Measurements from ENCODE around the gene PHLPP1. TPM values are rescaled to one million over a fixed set of nuclear protein-coding genes. Genes with fewer than 3 reads are reported as not detected.

PHLPP1 gene
- total RNA-seq, 6 experiments from 2014 or later: 4.5 to 7.9 (median 5.5) TPM

- no peak for TF ChIP-seq CTCF (IDR thresholded peaks at IDR 0.05)
- H3K4me3 Mint-ChIP-seq: no peak overlapping the region
- no peak for DNase-seq
- peaks cover 20% of the 10 kb centered on the region for H3K4me1 Mint-ChIP-seq (ENCODE audit: low read depth)
- H3K27ac Mint-ChIP-seq: no peak overlapping the region
- H3K9me3 Mint-ChIP-seq: no peaks in the 10 kb centered on the region
- H3K36me3 Mint-ChIP-seq (ENCODE audit: low read depth): 0 out of 2 replicates have a peak, but pooled peaks cover 5% of the 10 kb centered on the region
- 0 out of 2 replicates have a peak, but pooled peaks cover 2% of the 10 kb centered on the region for H3K27me3 Mint-ChIP-seq (ENCODE audit: insufficient read depth)
Measured at GRCh38 chr18:62772860-62773584, 57.7 kb downstream of the PHLPP1 start.

DNA sequence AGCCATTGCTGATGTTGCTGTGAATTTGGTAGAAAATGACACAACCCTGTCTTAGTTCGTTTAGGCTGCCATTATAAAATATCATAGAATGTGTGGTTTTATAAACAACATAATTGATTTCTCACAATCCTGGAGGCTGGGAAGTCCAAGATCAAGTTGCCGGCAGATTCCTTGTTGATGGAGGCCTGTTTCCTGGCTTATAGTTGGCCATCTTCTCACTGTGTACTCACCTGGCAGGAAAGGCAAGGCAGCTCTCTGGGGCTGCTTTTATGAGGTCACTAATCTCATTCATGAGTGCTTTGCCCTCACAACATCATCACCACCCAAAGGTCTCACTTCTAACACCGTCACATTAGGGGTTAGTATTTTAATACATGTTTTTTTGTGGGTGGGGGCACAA lies 58.4 kb downstream of the PHLPP1 start:
- H3K9me3 Mint-ChIP-seq: no peaks in the 10 kb centered on the region
- H3K27me3 Mint-ChIP-seq (ENCODE audit: insufficient read depth): 0 out of 2 replicates have a peak, but pooled peaks cover 2% of the 10 kb centered on the region
- H3K36me3 Mint-ChIP-seq (ENCODE audit: low read depth): 0 out of 2 replicates have a peak, but pooled peaks cover 5% of the 10 kb centered on the region
- peaks cover 17% of the 10 kb centered on the region for H3K4me1 Mint-ChIP-seq (ENCODE audit: low read depth)
- no peak for DNase-seq
- TF ChIP-seq CTCF (IDR thresholded peaks at IDR 0.05): no peak
- no peak overlapping the region for H3K27ac Mint-ChIP-seq
- no peak overlapping the region for H3K4me3 Mint-ChIP-seq

DNA sequence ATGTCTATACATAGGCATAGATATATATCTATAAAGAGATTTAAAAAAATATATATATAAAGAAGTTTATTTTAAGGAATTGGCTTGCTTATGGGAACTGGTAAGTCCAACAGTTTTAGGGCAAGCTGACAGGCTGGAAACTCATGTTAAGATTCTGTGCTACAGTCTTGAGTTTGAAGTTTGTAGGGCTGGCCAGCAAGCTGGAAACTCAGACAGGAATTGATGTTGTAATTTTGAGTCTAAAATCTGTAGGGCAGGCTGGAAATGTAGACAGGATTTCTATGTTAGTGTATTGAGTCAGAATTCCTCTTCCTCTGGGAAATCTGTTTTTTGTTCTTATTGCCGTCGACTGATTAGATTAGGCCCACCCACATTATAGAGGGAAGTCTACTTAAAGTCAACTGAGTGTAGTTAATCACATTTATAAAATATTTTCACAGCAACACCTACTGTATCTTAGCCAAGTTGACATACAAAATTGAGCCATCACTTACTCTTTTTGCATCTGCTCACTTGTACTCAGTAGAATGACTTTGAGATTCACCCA lies 60.8 kb downstream of the PHLPP1 start:
- 0 out of 2 replicates have a peak, but pooled peaks cover 5% of the 10 kb centered on the region for H3K36me3 Mint-ChIP-seq (ENCODE audit: low read depth)
- peaks cover 17% of the 10 kb centered on the region for H3K4me1 Mint-ChIP-seq (ENCODE audit: low read depth)
- H3K9me3 Mint-ChIP-seq: no peaks in the 10 kb centered on the region
- H3K27me3 Mint-ChIP-seq (ENCODE audit: insufficient read depth): 0 out of 2 replicates have a peak, but pooled peaks cover 2% of the 10 kb centered on the region
- H3K4me3 Mint-ChIP-seq: no peak overlapping the region
- no peak for DNase-seq
- TF ChIP-seq CTCF (IDR thresholded peaks at IDR 0.05): no peak
- H3K27ac Mint-ChIP-seq: no peak overlapping the region

DNA sequence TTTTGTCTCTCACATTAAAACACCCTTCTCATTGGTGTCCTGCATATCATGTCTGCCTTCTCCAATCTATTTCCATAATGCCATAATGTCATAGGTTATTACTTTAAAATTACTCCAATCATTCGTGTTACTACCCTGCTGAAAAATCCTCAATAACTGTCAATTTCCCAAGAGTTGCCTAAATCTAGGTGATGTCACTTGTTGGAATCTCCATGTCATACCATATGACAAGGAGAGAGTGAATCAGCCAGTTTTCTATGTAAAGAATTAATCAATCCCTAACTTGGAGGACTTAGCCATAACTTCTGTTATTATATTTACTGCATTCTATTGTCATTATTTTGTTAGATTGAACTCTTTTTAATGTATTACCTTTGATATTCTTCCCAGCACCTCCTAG lies 62.5 kb downstream of the PHLPP1 start:
- H3K4me3 Mint-ChIP-seq: no peak overlapping the region
- no peak for TF ChIP-seq CTCF (IDR thresholded peaks at IDR 0.05)
- peaks cover 34% of the 10 kb centered on the region for H3K4me1 Mint-ChIP-seq (ENCODE audit: low read depth)
- no peak for DNase-seq
- no peaks in the 10 kb centered on the region for H3K36me3 Mint-ChIP-seq (ENCODE audit: low read depth)
- H3K27me3 Mint-ChIP-seq (ENCODE audit: insufficient read depth): peaks cover 3% of the 10 kb centered on the region; the same call in 1 of the 2 replicates
- H3K9me3 Mint-ChIP-seq: no peaks in the 10 kb centered on the region
- no peak overlapping the region for H3K27ac Mint-ChIP-seq

- H3K4me3 Mint-ChIP-seq: no peak overlapping the region
- no peak for DNase-seq
- TF ChIP-seq CTCF (IDR thresholded peaks at IDR 0.05): no peak
- H3K4me1 Mint-ChIP-seq (ENCODE audit: low read depth): peaks cover 48% of the 10 kb centered on the region
- no peak overlapping the region for H3K27ac Mint-ChIP-seq
- H3K27me3 Mint-ChIP-seq (ENCODE audit: insufficient read depth): peaks cover 3% of the 10 kb centered on the region; the same call in 1 of the 2 replicates
- no peaks in the 10 kb centered on the region for H3K9me3 Mint-ChIP-seq
- H3K36me3 Mint-ChIP-seq (ENCODE audit: low read depth): no peaks in the 10 kb centered on the region
Measured at GRCh38 chr18:62778976-62779869, 63.9 kb downstream of the PHLPP1 start.
